Measurements from ENCODE around the gene BCKDHB. TPM values are rescaled to one million over a fixed set of nuclear protein-coding genes. Genes with fewer than 3 reads are reported as not detected.
A peak's percentile ranks its signal among the peaks of the same experiment; 100 is the strongest.
"Not testable (repeated sequence)": the region's sequence is repeated elsewhere in the genome, so short reads cannot be mapped to it uniquely, and the experiment has no call there.

Gene BCKDHB
- total RNA-seq, 1 experiment from 2014 or later = 17.7 TPM

DNA sequence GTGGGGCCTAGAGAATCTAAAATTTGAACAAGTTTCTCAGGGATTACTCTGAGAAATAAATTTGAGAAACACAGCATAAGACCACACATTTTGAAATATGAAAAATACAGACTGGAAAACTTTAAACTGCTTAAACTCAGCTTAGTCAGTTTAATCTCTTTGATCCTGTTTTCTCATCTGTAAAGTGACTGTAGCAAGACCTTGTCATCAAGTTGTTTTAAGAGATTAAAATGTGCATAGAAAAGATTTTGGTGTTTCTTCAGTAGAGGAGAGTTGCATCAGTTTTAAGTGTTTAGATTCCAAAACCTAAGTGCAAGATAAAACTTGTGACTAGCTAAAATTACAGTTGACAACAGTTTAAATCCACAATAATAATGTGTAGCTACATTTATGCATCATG is 8.1 kb upstream of the BCKDHB start:
- no TSS peak for BruUV-seq (replicated peaks)
- CTCF ChIA-PET = interaction anchor here (0.6 to 2.1 kb wide), 5 partner anchors 9 to 320 kb away, joined by 3 to 10 read pairs (median 4); no protein-coding TSS in a partner anchor

DNA sequence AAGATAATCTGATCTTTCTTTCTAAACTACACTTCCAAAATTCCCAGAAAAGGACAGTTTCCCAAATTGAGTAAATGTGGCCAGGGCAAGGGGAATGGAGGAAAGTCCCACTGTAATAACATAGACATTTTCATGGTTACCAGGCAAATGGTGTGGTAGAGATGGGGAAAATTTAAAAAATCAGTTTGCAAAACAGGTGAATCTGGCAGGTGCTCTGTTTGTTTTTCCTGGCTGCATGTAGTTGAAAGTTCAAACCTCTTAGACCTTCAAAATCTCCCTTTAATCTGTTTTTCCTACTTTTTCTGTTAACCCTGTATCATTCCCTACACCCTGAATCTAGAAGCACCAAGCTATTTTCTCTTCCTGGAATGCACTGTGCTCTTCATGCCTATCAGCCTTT is 2.0 kb upstream of the BCKDHB start:
- POLR2A ChIA-PET = no interaction called here
- Mint-ChIP-seq H3K27me3 (ENCODE audit: insufficient read depth, unreplicated experiment) (peaks cover 11% of the 10 kb centered on the region), H3K4me1 (ENCODE audit: insufficient read depth, unreplicated experiment) (peaks cover 10% of the 10 kb centered on the region), H3K9me3 (ENCODE audit: unreplicated experiment) (no peaks in the 10 kb centered on the region), H3K4me3 (ENCODE audit: unreplicated experiment) (no peak overlapping the region), H3K36me3 (ENCODE audit: insufficient read depth, unreplicated experiment) (no peaks in the 10 kb centered on the region), H3K27ac (ENCODE audit: low read depth, unreplicated experiment) (no peak overlapping the region)
- TF ChIP-seq, protein P1, sequence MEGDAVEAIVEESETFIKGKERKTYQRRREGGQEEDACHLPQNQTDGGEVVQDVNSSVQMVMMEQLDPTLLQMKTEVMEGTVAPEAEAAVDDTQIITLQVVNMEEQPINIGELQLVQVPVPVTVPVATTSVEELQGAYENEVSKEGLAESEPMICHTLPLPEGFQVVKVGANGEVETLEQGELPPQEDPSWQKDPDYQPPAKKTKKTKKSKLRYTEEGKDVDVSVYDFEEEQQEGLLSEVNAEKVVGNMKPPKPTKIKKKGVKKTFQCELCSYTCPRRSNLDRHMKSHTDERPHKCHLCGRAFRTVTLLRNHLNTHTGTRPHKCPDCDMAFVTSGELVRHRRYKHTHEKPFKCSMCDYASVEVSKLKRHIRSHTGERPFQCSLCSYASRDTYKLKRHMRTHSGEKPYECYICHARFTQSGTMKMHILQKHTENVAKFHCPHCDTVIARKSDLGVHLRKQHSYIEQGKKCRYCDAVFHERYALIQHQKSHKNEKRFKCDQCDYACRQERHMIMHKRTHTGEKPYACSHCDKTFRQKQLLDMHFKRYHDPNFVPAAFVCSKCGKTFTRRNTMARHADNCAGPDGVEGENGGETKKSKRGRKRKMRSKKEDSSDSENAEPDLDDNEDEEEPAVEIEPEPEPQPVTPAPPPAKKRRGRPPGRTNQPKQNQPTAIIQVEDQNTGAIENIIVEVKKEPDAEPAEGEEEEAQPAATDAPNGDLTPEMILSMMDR (IDR thresholded peaks at IDR 0.05; ENCODE audit: unreplicated experiment) = no peak
- no TSS peak for BruUV-seq (replicated peaks)
- CTCF ChIA-PET = interaction anchor here (0.6 to 3.4 kb wide), 3 partner anchors 11 to 236 kb away, joined by 4 to 19 read pairs (median 6); no protein-coding TSS in a partner anchor
- intact Hi-C loops (cut with micrococcal nuclease) = no loop called here
- no peak for DNase-seq (ENCODE audit: unreplicated experiment)

More for the DNA sequence above, 8.1 kb upstream of the BCKDHB start:
- Mint-ChIP-seq H3K9me3 (ENCODE audit: unreplicated experiment) (no peaks in the 10 kb centered on the region), H3K4me1 (ENCODE audit: insufficient read depth, unreplicated experiment) (no peaks in the 10 kb centered on the region), H3K27me3 (ENCODE audit: insufficient read depth, unreplicated experiment) (no peaks in the 10 kb centered on the region), H3K36me3 (ENCODE audit: insufficient read depth, unreplicated experiment) (no peaks in the 10 kb centered on the region), H3K4me3 (ENCODE audit: unreplicated experiment) (no peak overlapping the region), H3K27ac (ENCODE audit: low read depth, unreplicated experiment) (no peak overlapping the region)
- intact Hi-C loops (cut with micrococcal nuclease) = loop anchor here (10.0 kb wide), 1 partner anchor 524 kb away; no protein-coding TSS in a partner anchor
- no peak for DNase-seq (ENCODE audit: unreplicated experiment)
- TF ChIP-seq, protein P1 (IDR thresholded peaks at IDR 0.05; ENCODE audit: unreplicated experiment) = no peak
- POLR2A ChIA-PET = interaction anchor here (1.6 kb wide), 1 partner anchor 8 kb away, joined by 5 read pairs; the partner anchor contains the start of gene BCKDHB

DNA sequence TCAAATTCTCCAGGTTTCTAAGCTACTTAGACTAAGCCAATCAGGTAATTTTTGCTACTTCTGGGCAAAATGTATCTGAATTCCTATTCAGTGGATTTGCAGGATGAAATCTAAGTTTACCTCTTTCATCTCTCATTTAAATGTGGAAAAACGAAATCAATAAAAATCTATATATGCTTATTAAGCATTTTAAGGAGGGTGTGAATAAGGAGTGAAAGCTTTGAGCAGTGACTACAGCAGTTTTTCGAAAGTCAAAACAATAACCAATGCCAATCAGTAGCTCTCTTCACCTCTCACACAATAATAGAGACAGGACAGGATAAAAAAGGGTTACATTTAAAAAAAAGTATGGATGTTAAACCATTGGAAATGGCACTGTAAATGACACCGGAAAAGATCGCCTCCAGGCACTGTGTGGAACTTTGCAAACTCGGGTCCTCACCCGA is 476 bp upstream of the BCKDHB start:
- intact Hi-C loops (cut with micrococcal nuclease) = no loop called here
- CTCF ChIA-PET = interaction anchor here (0.6 to 1.3 kb wide), 4 partner anchors 11 to 47 kb away, joined by 3 to 4 read pairs (median 4); no protein-coding TSS in a partner anchor
- BruUV-seq (replicated peaks) = no TSS peak
- TF ChIP-seq, protein P1 (IDR thresholded peaks at IDR 0.05; ENCODE audit: unreplicated experiment) = no peak
- POLR2A ChIA-PET = interaction anchor here (0.6 to 2.0 kb wide), 32 partner anchors 8 to 1845 kb away, joined by 3 to 16 read pairs (median 4); partner anchors contain the start of genes LCA5 and TTK
- H3K27ac Mint-ChIP-seq (ENCODE audit: low read depth, unreplicated experiment) = peak overlapping the region; percentile 16
- no peaks in the 10 kb centered on the region for H3K9me3 Mint-ChIP-seq (ENCODE audit: unreplicated experiment)
- H3K36me3 Mint-ChIP-seq (ENCODE audit: insufficient read depth, unreplicated experiment) = peaks cover 5% of the 10 kb centered on the region
- DNase-seq (ENCODE audit: unreplicated experiment) = no peak
- H3K4me3 Mint-ChIP-seq (ENCODE audit: unreplicated experiment) = peak overlapping the region; percentile 96
- peaks cover 10% of the 10 kb centered on the region for H3K4me1 Mint-ChIP-seq (ENCODE audit: insufficient read depth, unreplicated experiment)
- H3K27me3 Mint-ChIP-seq (ENCODE audit: insufficient read depth, unreplicated experiment) = peaks cover 11% of the 10 kb centered on the region

- H3K27ac Mint-ChIP-seq (ENCODE audit: low read depth, unreplicated experiment); H3K36me3 Mint-ChIP-seq (ENCODE audit: insufficient read depth, unreplicated experiment); H3K4me3 Mint-ChIP-seq (ENCODE audit: unreplicated experiment); POLR2A ChIA-PET; BruUV-seq (replicated peaks); intact Hi-C loops (cut with micrococcal nuclease); H3K4me1 Mint-ChIP-seq (ENCODE audit: insufficient read depth, unreplicated experiment); H3K27me3 Mint-ChIP-seq (ENCODE audit: insufficient read depth, unreplicated experiment); DNase-seq (ENCODE audit: unreplicated experiment): not testable (repeated sequence)
- CTCF ChIA-PET = interaction anchor here (0.7 kb wide), 1 partner anchor 49 kb away, joined by 3 read pairs; no protein-coding TSS in a partner anchor
- H3K9me3 Mint-ChIP-seq (ENCODE audit: unreplicated experiment) = peaks cover 15% of the 10 kb centered on the region
Observed at GRCh38 chr6:80122576-80122975, 16.1 kb downstream of the BCKDHB start.
